Epidermal melanocyte (primary cell): ENCODE results near the gene TPK1.

Experiments
- DNase-seq: peaks from one replicate; pipeline ENCODE4 v3.0.0; 2011; ENCODE audit warnings: low spot score; ENCODE audit not compliant: insufficient read length

TPK1 gene

DNA sequence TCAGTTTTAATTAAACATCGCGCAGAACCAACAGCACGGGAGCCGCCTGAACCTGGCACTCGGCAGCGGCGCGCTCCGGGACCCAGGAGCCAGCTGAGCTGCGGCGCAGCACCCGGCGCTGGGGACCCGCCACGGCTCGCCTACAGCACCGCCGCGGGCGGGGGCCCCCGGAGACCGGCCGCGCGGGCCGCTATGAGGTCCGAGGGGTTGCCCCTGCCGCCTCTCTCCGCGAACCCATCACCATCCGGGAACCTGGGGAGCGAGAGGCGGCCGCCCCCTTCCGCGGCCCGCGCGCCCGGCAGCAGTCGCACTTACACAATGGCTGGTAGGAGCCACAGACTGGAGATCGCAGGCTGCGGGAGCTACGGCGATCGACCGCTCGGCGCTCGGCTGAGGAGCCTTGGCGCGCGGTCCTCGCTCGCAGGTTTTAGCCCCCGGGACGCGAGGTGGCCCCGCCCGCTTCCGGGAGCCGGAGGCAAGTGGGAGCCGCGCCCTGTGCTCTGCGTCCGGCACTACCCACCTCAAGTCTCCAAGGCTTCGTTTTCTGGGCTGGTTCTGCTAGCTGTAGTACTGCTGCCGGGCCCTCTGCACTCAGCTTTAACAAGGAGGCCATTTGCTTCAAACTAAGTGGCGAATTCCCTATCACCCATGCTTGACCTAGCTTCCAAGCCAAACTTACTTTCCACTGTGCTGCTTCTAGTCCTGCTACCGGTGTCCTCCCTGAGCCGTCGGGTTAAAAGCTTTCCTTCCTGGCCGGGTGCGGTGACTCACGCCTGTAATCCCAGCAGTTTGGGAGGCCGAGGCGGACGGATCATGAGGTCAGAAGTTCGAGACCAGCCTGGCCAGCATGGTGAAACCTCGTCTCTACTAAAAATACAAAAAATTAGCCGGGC is at the start of gene TPK1:
Gene TPK1, minus strand, starts transcription at position 402 of the 893 bp plus-strand sequence. CDS start 451 bp downstream, outside the sequence.
- DNase-seq, result peak; percentile 85

GRCh38 chr7:144885478-144885877 is 49.6 kb upstream of the TPK1 start:
- no peak for DNase-seq

DNA sequence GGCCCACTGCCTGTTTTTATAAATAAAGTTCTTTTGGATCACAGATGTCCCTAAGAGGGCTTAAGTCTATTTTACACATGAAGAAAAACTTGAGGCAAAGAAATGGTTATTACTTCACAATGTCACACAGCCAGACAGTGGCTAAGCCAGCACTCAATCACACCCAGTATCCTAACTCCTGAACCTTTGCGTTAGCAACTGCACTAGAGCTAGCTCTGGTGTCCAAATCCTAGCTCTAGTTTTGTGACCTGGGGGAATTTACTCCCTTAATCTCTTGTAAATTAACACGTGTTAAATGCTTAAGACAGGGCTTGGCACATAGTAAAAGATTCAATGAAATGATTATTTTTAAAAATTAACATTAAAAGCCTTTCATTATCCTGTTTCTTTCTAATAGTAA is 49.0 kb upstream of the TPK1 start:
- DNase-seq, result no peak

DNA sequence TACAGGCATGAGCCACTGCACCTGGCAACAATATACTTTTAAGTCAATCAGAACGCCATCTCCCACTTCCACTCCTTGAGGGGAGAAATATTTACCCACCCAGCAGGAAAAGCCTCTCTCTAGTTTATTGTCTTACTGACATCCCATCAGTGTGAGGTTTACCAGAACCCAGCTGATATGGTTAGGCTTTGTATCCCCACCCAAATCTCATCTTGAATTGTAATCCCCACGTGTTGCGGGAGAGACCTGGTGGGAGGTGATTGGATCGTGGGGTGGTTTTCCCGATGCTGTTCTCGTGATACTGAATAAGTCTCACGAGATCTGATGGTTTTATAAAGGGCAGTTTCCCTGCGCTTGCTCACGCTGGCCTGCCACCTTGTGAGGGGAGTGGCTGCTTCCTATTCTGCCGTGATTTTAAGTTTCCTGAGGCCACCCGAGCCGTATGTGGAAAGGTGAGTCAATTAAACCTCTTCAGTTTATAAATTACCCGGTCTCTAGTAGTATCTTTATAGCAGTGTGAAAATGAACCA is 37.5 kb upstream of the TPK1 start:
- no peak for DNase-seq

DNA sequence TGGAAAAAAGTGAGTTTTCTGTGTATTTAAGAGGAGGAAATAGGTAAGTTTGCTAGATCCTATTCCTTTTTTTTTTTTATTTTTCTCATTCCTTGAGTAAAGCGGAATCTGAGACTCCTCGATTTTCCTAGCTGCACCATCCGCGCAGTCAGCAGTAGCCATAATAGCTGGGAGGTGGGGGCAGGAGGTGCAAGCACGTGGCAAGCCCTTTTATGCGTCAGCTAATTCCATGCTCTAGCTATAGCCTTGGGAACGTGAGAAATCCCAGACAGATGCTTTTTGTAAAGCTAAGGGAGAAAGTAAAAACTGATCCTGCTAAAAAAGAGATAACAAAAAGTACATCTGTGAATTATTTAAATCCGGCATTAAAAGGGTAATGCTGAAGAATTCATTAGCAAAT is 33.2 kb upstream of the TPK1 start:
- no peak for DNase-seq

DNA sequence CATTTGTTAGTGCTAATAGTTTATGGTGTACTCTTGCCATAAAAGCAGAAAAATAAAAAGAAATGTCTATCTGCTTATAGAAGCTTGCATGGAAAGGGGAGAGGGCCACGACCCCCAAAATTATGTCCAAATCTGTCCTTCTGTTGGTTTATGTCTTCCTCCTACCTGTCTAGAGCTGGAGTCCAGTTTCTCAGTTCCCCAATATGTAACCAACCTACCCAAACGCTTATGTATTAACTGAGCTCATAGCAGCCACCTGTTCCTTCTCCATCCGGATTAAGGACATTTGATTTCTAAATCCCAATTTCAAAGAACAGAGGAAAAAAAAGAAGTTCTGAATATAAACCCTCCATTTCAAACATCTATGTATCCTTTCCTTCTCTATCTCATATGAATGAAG is 30.3 kb upstream of the TPK1 start:
- DNase-seq, result no peak

DNA sequence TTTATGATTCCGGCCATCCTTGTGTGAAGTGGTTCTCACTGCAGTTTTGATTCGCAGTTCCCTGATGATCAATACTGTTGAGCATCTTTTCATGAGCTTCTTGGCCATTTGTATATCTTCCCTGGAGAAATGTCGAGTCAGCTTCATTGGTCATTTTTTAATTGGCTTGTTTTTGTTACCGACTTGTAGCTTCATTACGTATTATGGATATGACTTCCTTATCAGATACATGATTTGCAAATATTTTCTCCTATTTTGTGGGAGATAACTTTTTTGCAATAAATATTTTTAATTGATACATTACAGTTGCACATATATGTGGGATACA is 27.4 kb upstream of the TPK1 start:
- no peak for DNase-seq

DNA sequence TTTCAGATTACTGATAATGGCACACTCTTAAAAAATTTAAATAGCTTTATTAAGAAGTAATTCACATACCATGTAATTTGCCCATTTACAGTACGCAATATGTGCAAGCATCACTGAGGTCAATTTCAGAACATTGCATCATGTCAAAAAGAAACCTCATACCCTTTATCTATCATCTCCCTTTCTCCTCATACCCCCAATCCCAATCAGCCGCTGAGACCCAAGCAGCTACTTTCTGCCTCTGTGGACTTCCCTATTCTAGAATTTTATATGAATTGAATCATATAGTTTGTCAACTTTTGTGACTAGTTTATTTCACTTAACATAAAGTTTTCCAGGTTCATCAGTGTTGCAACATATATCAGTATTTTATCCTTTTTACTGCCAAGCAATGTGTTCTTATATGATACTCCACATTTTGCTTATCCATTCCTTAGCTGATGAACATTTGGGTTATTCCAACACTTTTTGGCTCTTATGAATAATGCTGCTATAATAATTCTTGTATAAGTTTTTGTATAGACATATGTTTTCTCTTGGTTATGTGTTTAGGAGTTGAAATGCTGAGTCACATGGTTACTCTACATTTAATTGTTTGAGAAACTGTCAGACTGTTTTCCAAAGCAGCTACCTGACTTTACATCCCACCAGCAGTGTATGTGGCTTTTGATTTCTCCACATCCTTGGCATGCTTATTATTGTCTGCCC is 26.9 kb upstream of the TPK1 start:
- no peak for DNase-seq

DNA sequence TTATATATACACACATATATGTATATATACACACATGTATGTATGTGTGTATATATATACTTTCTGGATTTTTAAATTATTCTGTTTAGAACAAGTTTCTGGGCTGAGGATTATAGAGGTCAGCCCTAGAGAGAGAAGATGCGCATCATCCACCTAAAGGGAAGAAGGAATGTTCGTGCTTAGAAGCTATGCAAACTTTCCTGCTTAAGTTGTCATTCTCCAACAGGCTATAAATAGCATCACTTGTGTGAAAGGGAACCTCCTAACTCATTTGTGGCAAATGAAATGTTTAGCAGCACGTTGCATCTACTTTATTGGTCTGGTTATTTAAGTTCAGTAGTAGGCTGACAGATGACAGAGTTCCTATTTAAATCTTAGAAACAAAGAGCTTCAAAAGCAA is 23.9 kb upstream of the TPK1 start:
- DNase-seq, result no peak

GRCh38 chr7:144857463-144857862 is 21.6 kb upstream of the TPK1 start:
- no peak for DNase-seq

DNA sequence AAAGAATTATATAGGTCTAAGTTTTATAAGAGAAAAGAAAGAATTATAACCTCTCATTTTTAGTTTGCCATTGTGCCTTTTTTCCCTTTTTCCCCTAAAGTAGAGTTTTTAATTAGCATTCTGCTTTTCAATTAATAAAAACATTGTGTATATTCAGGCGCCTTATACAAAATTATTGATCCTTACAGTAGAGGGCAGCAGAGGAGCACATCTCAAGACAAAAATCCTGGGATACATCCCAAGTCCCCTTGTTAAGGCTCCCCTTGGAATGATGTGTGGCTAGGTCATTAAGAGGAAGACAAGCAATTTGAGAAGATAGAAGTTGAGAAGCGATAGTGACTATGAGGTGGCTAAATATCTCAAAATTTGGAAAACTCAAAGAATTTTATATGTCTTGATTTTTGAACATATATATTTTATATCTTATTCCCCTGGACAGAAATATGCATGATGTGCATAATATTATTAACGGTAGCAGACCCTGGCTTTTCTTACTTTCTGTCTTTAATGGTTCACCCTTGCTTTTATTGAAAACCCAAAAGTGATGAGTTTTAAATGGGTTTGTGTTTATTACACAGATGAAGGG is 19.1 kb upstream of the TPK1 start:
- no peak for DNase-seq

- DNase-seq, result no peak
Measured at GRCh38 chr7:144853542-144853941, 17.7 kb upstream of the TPK1 start.

DNA sequence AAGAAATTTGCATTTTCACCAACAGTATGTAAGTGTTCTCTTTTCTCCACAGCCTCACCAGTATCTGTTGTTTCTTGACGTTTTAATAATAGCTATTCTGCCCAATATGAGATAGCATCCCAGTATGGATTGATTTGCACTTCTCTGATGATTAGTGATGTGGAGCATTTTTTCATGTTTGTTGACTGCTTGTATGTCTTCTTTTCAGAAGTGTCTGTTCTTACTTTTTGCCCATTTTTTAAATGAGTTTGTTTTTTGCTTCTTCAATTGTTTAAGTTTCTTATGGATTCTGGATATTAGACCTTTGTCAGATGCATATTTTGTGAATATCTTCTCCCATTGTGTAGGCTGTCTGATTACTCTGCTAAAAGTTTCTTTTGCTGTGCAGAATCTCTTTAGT is 12.2 kb upstream of the TPK1 start:
- DNase-seq, result no peak

DNA sequence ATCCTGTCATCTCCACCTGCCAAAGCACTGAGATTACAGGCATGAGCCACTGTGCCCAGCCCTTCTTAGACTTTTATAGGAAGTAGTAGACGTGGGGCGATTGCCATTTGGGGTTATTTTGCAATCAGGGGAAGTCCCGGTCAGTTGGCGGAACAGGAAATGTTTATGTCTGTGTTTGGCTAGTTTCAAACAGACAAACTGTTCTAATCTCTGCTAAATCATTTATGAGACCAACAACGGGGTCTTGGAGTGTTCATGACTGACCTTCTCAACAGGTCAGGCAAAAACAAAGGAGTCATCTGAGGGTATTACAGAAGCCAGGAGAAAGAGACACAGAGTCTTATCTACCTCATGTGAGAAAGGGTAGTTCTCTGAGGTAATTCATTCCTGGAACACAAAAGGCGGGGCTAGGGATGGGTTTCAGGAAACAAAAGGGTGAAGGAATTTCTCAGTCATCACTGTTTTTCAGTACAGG is 6.6 kb upstream of the TPK1 start:
- DNase-seq, result no peak

DNA sequence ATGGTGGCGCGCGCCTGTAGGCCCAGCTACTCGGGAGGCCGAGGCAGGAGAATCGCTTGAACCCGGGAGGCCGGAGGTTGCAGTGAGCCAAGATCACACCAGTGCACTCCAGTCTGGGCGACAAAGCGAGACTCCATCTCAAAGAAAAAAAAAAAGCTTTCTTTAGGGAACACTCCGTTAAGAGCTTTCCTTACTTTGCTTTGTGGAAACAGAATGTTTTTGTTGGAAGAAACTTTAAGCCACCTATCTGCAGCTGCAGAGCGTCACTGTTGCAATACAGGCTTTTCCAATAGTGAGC is 641 bp upstream of the TPK1 start:
- no peak for DNase-seq

- DNase-seq, result peak; percentile 29
Measured at GRCh38 chr7:144835155-144835611, 670 bp downstream of the TPK1 start.

DNA sequence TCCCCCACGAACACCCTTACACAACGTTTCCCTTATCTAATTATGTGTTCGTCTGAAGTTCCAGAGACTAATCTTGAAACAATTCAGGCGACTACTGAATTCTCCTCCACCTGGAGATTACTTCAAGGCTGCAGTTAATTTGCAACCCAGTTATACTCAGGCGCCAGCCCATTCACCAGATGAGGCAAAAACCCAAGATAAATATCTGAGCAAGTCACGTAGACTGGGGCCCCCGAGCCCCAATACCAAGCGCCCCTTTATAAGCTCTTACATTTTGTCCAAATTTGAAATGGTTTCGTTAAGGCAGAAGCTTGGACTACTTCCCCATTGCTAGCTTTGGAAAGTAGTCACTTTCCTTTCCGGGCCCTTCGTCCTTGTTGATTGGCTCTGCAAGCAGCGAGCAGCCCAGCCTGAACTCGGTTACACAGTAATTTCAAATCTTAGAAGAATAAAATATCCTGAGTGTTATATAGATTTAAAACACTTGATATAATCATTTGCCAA is 1.2 kb downstream of the TPK1 start:
- no peak for DNase-seq

GRCh38 chr7:144830811-144831210 is 5.0 kb downstream of the TPK1 start:
- DNase-seq, result no peak

- no peak for DNase-seq
Measured at GRCh38 chr7:144830024-144830785, 5.6 kb downstream of the TPK1 start.

- DNase-seq, result no peak
Measured at GRCh38 chr7:144827621-144828020, 8.2 kb downstream of the TPK1 start.

GRCh38 chr7:144826208-144826607 is 9.6 kb downstream of the TPK1 start:
- DNase-seq, result no peak
